HG02943 (cell line): ENCODE data around the gene DALRD3.
A peak's percentile ranks its signal among the peaks of the same experiment; 100 is the strongest.

Experiments used
- ATAC-seq: cut with Tn5 transposase; IDR thresholded peaks from one replicate; pipeline ENCODE4 v1.9.1; 2021; ENCODE audit warnings: mild to moderate bottlenecking, low read depth, moderate library complexity; ENCODE audit not compliant: unreplicated experiment

DALRD3 gene

GRCh38 chr3:49006408-49007067 is 11.8 kb downstream of the DALRD3 start:
- no peak for ATAC-seq

- no peak for ATAC-seq
Measured at GRCh38 chr3:49005998-49006397, 12.4 kb downstream of the DALRD3 start.

- no peak for ATAC-seq
Measured at GRCh38 chr3:49005303-49005680, 13.1 kb downstream of the DALRD3 start.

- ATAC-seq: no peak
Measured at GRCh38 chr3:49004352-49005302, 13.8 kb downstream of the DALRD3 start.

DNA sequence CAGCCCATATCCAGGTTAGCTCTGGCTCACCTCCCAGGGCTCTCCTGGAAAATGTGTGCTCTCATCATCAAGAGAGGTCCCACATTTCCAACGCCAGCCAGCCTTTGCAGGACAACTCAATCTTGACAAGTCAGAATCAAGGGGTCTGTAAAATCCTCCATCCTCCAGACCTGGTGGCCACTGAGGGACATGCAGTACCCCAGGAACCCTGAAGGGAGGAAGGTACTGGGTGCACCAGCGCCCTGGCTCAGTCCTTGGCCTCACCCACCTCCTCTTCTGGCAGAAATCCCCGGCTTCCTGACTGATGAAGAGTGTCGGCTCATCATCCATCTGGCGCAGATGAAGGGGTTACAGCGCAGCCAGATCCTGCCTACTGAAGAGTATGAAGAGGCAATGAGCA is 17.2 kb downstream of the DALRD3 start:
- no peak for ATAC-seq

DNA sequence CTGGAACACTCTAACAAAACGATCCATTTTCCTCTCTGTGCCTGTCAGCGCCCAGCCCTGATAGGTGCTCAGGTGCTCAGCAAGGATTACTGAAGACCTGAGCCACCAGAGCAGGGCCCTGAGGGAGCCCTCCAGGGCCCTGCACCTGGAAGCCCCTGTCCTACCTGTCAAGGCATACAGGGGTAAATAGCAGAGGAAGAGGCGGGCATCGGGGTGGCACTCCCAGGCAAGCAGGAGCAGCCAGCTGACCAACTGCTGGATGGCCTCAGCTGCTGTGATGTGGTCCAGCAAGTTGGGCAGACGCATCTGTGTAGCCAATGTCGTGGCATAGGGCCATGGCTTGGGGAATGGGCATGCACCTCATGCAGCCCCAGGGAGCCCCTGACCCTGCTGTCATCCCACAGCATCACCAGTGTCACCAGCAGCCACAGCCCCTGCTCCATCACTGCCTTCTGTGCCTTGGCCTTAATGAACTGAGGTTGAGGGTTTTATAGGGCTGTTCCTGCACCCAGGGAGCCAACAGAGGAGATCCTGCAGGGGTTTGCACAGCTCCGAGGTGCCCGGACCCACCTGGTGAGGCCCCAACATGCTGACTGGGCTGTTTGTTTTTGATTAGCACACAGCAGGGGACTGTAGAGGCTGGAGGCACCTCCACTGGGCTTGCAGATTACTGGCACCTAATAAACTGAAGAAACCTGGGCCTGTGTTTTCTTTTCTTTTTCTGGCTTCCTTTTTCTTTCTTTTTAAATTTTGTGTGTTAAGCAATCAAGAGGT is 19.1 kb downstream of the DALRD3 start:
- ATAC-seq: no peak

DNA sequence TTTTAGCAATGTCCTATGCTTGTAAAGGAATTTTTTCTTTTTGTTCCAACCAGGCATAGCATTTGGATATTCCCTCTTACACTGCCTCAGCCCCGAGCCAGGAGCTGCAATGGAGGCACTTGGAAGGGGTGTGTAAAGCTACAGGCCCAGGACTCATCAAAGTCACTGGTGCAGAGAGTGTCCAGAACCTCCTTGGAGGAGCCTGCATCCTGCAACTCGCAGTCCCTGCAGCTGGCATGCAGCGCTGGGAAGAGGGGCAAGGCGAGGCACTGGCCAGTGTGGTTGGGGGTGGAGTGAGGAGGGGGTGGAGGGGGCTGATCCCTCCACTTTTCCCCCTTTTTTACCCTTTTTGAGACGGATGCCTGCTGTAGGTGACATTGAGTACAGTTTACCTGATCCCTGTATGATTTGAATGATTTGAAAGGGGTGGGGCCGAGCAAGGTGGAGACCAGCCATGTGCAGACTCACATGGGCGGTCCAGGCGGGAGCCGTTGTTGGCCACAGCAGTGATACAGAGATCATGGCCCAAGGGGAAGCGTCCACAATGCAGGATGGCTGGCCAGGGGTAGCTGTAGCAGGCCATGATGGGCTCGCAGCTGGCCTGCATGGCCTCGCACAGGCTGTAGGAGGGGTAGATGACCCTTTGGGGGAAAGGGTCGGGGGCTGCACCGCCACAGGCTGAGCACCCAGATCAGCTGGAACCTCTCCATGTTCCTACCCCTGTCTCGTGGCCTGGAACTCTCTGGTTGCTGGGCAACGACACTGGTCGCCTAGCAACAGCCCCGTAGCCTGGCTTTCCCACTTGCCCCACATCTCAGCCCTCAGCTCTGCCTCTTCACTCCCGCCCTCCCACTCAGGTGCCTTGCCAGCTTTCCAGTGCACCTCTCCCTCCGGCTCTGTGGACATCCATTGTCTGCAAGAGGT is 20.4 kb downstream of the DALRD3 start:
- ATAC-seq: no peak

GRCh38 chr3:48997102-48997635 is 21.2 kb downstream of the DALRD3 start:
- no peak for ATAC-seq

DNA sequence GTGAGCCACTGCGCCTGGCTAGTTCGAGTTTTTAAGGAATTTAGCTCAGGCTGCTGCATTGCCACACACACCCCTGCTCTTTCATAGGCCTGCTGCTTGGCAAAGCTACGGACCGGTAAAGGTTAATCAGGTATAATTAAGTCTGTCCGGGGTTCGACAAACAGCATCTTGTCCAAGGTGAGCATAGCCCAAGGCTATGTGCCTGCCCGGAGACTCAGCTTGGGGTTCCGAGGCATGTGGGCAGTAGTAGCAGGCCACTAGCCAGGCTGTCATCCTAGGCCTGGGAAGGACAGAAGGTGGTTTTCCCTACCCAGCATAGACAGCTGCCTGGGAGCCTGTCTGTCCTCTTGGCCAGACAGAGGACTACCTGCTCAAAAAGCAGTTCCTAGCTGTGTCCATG is 21.7 kb downstream of the DALRD3 start:
- ATAC-seq: no peak

- ATAC-seq: no peak
Measured at GRCh38 chr3:48993834-48994233, 24.5 kb downstream of the DALRD3 start.

DNA sequence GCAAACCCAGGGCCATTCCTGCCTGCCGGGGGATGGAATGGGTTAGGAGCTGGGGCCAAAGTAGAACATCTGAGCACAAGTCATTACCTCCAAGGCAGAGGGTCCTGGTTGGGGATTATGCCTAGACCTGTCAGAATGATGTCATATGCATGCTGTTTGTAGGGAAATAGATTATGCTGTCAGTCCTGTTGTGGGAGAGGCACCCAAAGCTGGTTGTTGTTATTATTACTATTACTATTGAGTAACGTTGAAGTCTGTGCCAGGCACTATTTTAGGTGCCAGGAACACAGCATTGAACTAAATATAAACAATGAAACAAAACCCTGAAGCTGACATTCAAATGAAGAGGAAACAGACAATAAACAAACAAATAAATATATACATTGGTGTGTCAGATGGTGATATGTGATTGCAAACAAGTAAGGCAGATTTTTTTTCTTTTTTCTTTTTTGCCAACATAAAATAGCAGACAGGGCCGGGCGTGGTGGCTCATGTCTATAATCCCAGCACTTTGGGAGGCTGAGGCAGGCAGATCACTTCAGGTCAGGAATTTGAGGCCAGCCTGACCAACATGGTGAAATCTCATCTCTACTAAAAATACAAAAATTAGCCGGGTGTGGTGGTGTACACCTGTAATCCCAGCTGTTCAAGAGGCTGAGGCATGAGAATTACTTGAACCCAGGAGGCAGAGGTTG is 26.4 kb downstream of the DALRD3 start:
- ATAC-seq: no peak

- ATAC-seq: no peak
Measured at GRCh38 chr3:48990636-48991469, 27.5 kb downstream of the DALRD3 start.

DNA sequence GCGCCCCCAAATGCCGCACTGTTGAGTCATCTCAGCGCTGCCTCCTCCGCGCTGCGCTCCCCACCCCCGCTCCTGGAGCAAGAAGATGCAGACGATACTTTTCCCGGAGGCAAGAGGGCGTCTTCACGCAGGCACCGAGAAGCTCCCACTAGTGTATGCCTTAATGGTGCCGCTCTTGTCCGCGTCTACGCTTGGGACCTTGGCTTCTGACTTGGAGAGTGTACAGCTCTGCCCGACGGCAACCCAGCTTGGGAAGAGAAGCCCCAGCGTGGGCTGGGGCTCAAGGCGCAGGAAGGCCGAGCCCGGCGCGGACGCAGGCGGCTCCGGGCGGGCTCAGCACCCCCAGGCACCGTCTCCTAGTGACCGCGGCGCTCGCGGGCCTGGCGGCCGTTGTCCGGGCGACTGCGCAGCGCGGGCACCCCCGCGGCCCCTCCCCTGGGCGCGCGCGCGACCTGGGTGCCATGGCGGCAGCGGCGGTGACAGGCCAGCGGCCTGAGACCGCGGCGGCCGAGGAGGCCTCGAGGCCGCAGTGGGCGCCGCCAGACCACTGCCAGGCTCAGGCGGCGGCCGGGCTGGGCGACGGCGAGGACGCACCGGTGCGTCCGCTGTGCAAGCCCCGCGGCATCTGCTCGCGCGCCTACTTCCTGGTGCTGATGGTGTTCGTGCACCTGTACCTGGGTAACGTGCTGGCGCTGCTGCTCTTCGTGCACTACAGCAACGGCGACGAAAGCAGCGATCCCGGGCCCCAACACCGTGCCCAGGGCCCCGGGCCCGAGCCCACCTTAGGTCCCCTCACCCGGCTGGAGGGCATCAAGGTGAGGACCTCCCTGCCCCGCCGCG is 28.4 kb downstream of the DALRD3 start, which contains the start of gene P4HTM:
Gene P4HTM (plus strand): TSS at position 446 of the 840 bp plus-strand sequence. CDS start 16 bp downstream, at position 462.
- ATAC-seq: peak; percentile 48

- ATAC-seq: no peak
Measured at GRCh38 chr3:48989126-48989795, 29.1 kb downstream of the DALRD3 start.

- ATAC-seq: no peak
Measured at GRCh38 chr3:48985831-48986376, 32.5 kb downstream of the DALRD3 start.

GRCh38 chr3:48984663-48985062 is 33.7 kb downstream of the DALRD3 start:
- no peak for ATAC-seq
